NK-92 treated with Interleukin-12 subunit alpha and Interleukin-12 subunit beta, amount 100 ng/mL, for 24 hours (cell line): ENCODE results near the gene CRYZL1.
A peak's percentile ranks its signal among the peaks of the same experiment; 100 is the strongest.

Experiments used
- DNase-seq: peaks from one replicate; lab custom pipeline; 2025; lab: John Stamatoyannopoulos, UW

CRYZL1 gene

DNA sequence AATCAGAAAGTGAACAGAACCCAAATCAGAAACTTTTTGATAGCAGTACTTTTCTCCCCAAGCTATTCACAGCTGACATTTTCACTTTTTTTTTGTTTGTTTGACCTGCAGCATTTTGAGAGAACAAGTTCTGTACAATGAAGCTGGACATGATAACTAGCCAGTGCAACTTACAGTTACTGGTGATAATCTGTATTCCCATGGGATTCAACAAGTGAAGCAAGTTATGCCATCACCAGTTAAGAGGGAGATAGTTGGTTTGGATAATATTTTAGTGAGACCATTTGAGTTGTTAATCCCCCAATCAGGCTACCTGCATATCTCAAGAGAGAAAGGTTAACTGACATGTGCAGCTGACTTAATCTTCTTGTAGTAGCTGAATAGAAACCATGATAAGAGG, 80.6 kb downstream of the CRYZL1 start:
- DNase-seq = no peak

GRCh38 chr21:33559813-33560212, 81.7 kb downstream of the CRYZL1 start:
- no peak for DNase-seq

DNA sequence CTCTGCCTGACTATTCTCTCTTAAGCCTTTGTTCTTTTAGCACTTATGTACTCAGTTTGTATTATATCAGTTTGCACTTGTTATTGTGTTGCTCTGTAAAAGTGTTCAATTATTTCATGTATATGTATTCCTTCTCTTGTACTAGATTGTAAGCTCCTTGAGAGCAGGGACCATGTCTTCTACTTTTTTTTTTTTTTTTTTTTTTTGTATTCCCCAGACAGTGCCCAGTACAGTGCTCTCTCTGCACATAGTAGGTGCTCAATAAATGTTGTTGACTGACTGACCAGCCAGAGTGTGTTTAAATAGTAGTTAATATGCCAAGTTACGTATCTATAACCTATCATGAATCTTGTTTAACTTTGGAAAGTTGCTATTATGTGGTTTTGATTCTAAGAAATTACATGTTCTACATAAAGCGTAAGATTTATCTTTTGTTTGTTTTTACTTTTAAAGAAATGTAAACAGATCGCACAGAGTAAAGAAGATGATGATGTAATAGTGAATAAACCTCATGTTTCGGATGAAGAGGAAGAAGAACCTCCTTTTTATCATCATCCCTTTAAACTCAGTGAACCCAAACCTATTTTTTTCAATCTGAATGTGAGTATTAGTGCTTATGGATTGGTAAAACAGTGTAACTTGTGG, 82.6 kb downstream of the CRYZL1 start:
- no peak for DNase-seq

DNA sequence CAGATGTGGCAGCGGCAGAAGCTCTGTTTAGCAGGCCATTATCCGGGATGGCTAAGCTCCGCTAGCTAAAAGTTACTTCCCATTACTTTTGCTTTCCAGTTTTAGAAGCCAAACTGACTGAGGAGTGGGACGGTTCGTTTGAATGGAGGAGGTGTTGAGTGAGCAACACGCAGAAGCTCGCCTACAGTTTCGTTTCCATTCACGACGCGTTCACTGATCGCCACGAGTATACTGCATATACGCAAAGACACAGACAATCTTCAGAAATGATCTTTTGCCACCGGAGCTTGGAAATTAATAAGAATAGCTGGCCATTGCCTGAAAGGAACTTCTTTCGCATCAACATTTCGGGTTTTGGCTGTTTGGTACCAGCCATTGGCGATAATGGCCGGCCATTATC, 84.1 kb downstream of the CRYZL1 start:
- no peak for DNase-seq

GRCh38 chr21:33554982-33555344, 86.6 kb downstream of the CRYZL1 start:
- no peak for DNase-seq

GRCh38 chr21:33554236-33554981, 87.1 kb downstream of the CRYZL1 start:
- no peak for DNase-seq

GRCh38 chr21:33552999-33553598, 88.4 kb downstream of the CRYZL1 start:
- DNase-seq = no peak

GRCh38 chr21:33552093-33552998, 89.2 kb downstream of the CRYZL1 start:
- DNase-seq = no peak

DNA sequence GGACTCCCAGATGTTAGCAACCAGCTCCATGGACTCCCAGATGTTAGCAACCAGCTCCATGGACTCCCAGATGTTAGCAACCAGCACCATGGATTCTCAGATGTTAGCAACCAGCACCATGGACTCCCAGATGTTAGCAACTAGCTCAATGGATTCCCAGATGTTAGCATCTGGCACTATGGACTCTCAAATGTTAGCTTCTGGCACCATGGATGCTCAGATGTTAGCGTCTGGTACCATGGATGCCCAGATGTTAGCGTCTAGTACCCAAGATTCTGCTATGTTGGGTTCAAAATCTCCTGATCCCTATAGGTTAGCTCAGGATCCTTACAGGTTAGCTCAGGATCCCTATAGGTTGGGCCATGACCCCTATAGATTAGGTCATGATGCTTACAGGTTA, 89.9 kb downstream of the CRYZL1 start:
- no peak for DNase-seq

- no peak for DNase-seq
These were observed 90.5 kb downstream of the CRYZL1 start for GRCh38 chr21:33550772-33551660.

- no peak for DNase-seq
These were observed 91.4 kb downstream of the CRYZL1 start for GRCh38 chr21:33549848-33550771.

GRCh38 chr21:33546086-33546485, 95.5 kb downstream of the CRYZL1 start:
- no peak for DNase-seq

GRCh38 chr21:33544451-33545195, 96.9 kb downstream of the CRYZL1 start:
- DNase-seq = no peak

- no peak for DNase-seq
These were observed 97.9 kb downstream of the CRYZL1 start for GRCh38 chr21:33543505-33544129.

- peak; percentile 99 for DNase-seq
These were observed 98.7 kb downstream of the CRYZL1 start, which contains the start of gene SON for GRCh38 chr21:33542640-33543504. Gene SON (plus strand): TSS chr21:33543038. CDS start chr21:33543093, 55 bp downstream.

GRCh38 chr21:33541756-33542639, 99.5 kb downstream of the CRYZL1 start, which contains the start of gene GART:
Gene GART (minus strand): TSS chr21:33542117. CDS start chr21:33539315, 2,802 bp downstream.
- DNase-seq = peak; percentile 83
